Measurements from ENCODE around the gene RMND1. TPM values are rescaled to one million over a fixed set of nuclear protein-coding genes. Genes with fewer than 3 reads are reported as not detected.

The RMND1 gene, protein sequence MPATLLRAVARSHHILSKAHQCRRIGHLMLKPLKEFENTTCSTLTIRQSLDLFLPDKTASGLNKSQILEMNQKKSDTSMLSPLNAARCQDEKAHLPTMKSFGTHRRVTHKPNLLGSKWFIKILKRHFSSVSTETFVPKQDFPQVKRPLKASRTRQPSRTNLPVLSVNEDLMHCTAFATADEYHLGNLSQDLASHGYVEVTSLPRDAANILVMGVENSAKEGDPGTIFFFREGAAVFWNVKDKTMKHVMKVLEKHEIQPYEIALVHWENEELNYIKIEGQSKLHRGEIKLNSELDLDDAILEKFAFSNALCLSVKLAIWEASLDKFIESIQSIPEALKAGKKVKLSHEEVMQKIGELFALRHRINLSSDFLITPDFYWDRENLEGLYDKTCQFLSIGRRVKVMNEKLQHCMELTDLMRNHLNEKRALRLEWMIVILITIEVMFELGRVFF
- 30.0 and 30.7 TPM in 2 replicates for total RNA-seq

- no peak for TF ChIP-seq CTCF (IDR thresholded peaks at IDR 0.05; ENCODE audit: insufficient read depth, low read depth, low read length)
- peak within 1 kb of the TSS; percentile 67 for H3K4me3 ChIP-seq (ENCODE audit: low read depth, low read length)
- DNase-seq (ENCODE audit: low read depth), result peak; percentile 100
Measured at GRCh38 chr6:151451950-151452749, at the start of gene RMND1. Gene RMND1 (minus strand): TSS chr6:151452126. CDS start chr6:151445811, 6,315 bp downstream.

- no peak for TF ChIP-seq CTCF (IDR thresholded peaks at IDR 0.05; ENCODE audit: insufficient read depth, low read depth, low read length)
- DNase-seq (ENCODE audit: low read depth), result no peak
- H3K4me3 ChIP-seq (ENCODE audit: low read depth, low read length), result no peak overlapping the region
Measured at GRCh38 chr6:151499551-151499950, 47.6 kb upstream of the RMND1 start.

GRCh38 chr6:151498327-151498726 lies 46.4 kb upstream of the RMND1 start:
- TF ChIP-seq CTCF (IDR thresholded peaks at IDR 0.05; ENCODE audit: insufficient read depth, low read depth, low read length), result no peak
- peak; percentile 64 for DNase-seq (ENCODE audit: low read depth)
- H3K4me3 ChIP-seq (ENCODE audit: low read depth, low read length), result no peak overlapping the region

DNA sequence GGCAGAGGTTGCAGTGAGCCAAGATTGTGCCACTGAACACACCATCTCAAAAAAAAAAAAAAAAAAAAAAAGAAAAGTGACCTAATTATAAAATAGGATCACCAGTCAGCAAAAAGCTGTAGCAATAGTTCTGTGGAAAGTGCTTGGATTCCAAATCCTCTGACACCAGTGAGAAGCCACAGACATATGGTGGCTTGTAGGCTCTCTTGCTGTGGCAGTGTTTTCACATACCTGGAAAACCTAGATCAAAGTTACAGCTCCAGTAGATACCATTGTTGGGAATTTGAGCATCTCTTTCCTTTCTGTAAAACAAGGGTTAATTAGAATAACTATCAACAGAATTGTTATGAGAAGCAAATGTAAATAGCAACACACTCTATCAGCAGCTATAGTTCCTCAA lies 46.0 kb upstream of the RMND1 start:
- peak; percentile 12 for DNase-seq (ENCODE audit: low read depth)
- no peak overlapping the region for H3K4me3 ChIP-seq (ENCODE audit: low read depth, low read length)
- no peak for TF ChIP-seq CTCF (IDR thresholded peaks at IDR 0.05; ENCODE audit: insufficient read depth, low read depth, low read length)

GRCh38 chr6:151495380-151495779 lies 43.5 kb upstream of the RMND1 start:
- TF ChIP-seq CTCF (IDR thresholded peaks at IDR 0.05; ENCODE audit: insufficient read depth, low read depth, low read length), result no peak
- H3K4me3 ChIP-seq (ENCODE audit: low read depth, low read length), result no peak overlapping the region
- no peak for DNase-seq (ENCODE audit: low read depth)

DNA sequence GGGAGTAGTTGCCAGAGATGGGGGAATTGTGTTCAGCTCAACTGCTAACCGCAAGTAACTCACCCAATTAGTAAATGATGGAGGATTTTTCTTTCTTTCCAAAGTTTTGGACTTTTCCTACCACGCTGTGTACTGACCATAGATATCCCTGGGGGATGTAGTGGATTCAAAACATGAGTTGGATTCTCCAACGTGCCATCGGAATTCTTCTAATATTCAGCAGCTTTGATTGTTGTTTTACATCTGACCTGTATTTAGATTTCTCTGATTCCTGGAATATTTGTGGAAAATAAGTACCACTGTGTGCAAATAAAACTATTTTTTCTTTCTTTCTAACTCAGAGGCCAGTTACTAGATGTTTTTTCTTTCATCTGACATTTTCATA lies 43.0 kb upstream of the RMND1 start:
- TF ChIP-seq CTCF (IDR thresholded peaks at IDR 0.05; ENCODE audit: insufficient read depth, low read depth, low read length), result no peak
- no peak for DNase-seq (ENCODE audit: low read depth)
- peak overlapping the region; percentile 65 for H3K4me3 ChIP-seq (ENCODE audit: low read depth, low read length)
